ENCODE measurements around the gene GFRA1.
"Not testable (repeated sequence)": the region's sequence is repeated elsewhere in the genome, so short reads cannot be mapped to it uniquely, and the experiment has no call there.

The GFRA1 gene

DNA sequence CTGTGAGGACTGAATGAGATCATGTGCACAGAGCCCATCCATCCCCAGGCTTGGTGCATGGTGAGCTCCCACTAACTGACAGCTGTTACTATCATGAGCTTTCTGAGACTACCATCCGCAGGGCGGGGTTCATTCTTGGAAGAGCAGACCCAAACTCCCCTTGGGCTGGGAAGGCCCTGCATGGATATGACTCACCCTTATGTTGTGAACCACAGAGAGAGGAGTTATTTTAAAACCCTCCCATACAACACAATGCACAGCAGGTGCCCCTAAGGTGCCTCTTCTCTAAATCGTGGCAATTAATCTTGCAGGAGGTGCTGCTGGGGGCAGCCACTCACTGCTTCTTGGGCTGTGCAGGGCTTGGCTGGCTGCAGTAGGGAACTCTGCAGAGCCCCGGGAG lies 219.1 kb downstream of the GFRA1 start:
- Mint-ChIP-seq H3K27me3 (ENCODE audit: low read depth) (no peaks in the 10 kb centered on the region), H3K36me3 (ENCODE audit: low read depth) (no peaks in the 10 kb centered on the region), H3K4me3 (no peak overlapping the region), H3K27ac (peak overlapping the region in 1 of 3 experiments; percentile 64), H3K4me1 (peaks cover 75% of the 10 kb centered on the region), H3K9me3 (no peaks in the 10 kb centered on the region)
- TF ChIP-seq, protein P1, sequence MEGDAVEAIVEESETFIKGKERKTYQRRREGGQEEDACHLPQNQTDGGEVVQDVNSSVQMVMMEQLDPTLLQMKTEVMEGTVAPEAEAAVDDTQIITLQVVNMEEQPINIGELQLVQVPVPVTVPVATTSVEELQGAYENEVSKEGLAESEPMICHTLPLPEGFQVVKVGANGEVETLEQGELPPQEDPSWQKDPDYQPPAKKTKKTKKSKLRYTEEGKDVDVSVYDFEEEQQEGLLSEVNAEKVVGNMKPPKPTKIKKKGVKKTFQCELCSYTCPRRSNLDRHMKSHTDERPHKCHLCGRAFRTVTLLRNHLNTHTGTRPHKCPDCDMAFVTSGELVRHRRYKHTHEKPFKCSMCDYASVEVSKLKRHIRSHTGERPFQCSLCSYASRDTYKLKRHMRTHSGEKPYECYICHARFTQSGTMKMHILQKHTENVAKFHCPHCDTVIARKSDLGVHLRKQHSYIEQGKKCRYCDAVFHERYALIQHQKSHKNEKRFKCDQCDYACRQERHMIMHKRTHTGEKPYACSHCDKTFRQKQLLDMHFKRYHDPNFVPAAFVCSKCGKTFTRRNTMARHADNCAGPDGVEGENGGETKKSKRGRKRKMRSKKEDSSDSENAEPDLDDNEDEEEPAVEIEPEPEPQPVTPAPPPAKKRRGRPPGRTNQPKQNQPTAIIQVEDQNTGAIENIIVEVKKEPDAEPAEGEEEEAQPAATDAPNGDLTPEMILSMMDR (IDR thresholded peaks at IDR 0.05; ENCODE audit: unreplicated experiment in 3 of 3), result no peak

DNA sequence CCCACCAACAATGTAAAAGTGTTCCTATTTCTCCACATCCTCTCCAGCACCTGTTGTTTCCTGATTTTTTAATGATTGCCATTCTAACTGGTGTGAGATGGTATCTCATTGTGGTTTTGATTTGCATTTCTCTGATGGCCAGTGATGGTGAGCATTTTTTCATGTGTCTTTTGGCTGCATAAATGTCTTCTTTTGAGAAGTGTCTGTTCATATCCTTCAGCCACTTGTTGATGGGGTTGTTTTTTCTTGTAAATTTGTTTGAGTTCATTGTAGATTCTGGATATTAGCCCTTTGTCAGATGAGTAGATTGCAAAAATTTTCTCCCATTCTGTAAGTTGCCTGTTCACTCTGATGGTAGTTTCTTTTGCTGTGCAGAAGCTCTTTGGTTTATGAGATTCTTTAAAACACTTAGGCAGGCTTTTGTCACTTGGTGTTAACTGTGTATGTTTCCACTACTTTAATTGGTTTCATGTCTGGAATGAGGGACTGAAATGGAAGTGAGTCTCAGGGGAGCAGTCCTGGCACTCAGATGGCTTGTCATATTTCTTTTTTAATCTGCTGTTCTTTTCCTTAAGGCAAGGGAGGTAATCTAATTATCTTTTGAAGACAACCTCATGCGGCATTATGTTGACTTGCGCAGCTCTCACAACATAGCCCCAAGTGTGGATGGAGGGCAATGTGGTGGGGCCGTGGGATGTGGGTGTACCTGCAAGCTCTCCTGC lies 219.8 kb downstream of the GFRA1 start:
- H3K36me3 Mint-ChIP-seq (ENCODE audit: low read depth); H3K9me3 Mint-ChIP-seq; H3K4me3 Mint-ChIP-seq; H3K27me3 Mint-ChIP-seq (ENCODE audit: low read depth): not testable (repeated sequence)
- Mint-ChIP-seq H3K4me1 (peaks cover 70% of the 10 kb centered on the region), H3K27ac (peak overlapping the region in 1 of 3 experiments; percentile 64)

DNA sequence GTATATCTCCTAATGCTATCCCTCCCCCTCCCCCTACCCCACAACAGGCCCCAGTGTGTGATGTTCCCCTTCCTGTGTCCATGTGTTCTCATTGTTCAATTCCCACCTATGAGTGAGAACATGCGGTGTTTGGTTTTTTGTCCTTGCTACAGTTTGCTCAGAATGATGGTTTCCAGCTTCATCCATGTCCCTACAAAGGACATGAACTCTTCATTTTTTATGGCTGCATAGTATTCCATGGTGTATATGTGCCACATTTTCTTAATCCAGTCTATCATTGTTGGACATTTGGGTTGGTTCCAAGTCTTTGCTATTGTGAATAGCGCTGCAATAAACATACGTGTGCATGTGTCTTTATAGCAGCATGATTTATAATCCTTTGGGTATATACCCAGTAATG lies 220.5 kb downstream of the GFRA1 start:
- H3K4me1 Mint-ChIP-seq, result peaks cover 72% of the 10 kb centered on the region
- H3K4me3 Mint-ChIP-seq; H3K9me3 Mint-ChIP-seq; H3K27me3 Mint-ChIP-seq (ENCODE audit: low read depth); H3K27ac Mint-ChIP-seq; H3K36me3 Mint-ChIP-seq (ENCODE audit: low read depth): not testable (repeated sequence)

DNA sequence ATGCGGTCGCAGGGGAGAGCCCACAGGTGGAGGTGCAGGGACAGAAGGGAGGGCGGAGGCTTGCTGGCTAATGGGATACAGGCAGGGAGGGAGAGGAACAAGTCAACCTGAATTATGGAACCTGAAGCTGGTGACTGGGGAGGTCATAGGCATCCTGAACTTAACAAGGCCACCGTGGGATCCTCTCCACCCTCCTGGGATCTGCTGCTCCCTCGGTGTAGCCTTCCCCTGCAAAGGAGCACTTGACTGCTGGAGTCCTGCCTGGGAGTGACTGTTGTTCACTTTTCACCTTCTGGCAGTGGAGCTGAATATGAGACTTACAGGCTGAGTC lies 223.1 kb downstream of the GFRA1 start:
- TF ChIP-seq, protein P1 (IDR thresholded peaks at IDR 0.05; ENCODE audit: unreplicated experiment in 3 of 3), result no peak
- Mint-ChIP-seq H3K9me3 (no peaks in the 10 kb centered on the region), H3K4me1 (peaks cover 68% of the 10 kb centered on the region), H3K27me3 (ENCODE audit: low read depth) (peaks cover 4% of the 10 kb centered on the region), H3K36me3 (ENCODE audit: low read depth) (no peaks in the 10 kb centered on the region), H3K27ac (peak overlapping the region in 2 of 3 experiments; percentile 56 to 60), H3K4me3 (no peak overlapping the region)

DNA sequence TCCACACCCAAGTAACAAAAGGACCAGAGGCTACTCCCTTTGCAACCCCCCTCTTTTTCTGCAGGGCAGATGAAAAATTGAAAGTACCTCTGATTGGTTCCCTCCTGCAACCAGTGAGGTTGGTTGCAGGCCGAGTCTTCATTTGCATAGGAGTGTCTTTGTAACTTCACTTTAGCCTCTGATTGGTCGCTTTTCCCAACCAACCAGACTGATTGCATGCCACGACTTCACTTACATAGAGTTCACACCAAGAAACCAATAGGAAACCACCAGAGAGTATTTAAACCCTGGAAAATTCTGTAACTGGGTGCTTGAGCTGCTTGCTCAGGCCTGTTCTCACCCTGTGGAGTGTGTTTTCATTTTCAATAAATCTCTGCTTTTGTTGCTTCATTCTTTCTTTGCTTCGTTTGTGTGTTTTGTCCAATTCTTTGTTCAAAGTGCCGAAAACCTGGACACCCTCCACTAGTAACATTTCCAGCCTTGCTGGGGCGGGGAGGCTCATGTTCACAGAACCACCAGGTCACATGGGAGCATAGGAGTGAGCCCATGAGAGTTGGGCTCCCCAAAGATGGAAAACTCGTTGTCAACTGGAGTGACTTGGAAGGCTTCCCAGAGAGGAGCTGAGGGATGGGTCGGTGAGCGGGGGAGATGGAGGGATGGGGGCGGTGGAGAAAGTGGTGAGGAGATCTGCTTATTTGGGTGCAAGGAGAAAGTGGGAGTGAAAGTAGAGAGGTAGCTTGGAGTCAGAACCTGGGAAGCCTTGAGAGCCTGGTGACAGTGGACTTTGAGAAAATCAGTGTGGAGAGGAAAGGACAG lies 223.6 kb downstream of the GFRA1 start:
- Mint-ChIP-seq H3K27ac (peak overlapping the region in 2 of 3 experiments; percentile 56 to 60), H3K9me3 (no peaks in the 10 kb centered on the region), H3K4me3 (no peak overlapping the region), H3K4me1 (peaks cover 68% of the 10 kb centered on the region), H3K27me3 (ENCODE audit: low read depth) (peaks cover 4% of the 10 kb centered on the region), H3K36me3 (ENCODE audit: low read depth) (no peaks in the 10 kb centered on the region)
- TF ChIP-seq, protein P1 (IDR thresholded peaks at IDR 0.05; ENCODE audit: unreplicated experiment in 3 of 3), result no peak

DNA sequence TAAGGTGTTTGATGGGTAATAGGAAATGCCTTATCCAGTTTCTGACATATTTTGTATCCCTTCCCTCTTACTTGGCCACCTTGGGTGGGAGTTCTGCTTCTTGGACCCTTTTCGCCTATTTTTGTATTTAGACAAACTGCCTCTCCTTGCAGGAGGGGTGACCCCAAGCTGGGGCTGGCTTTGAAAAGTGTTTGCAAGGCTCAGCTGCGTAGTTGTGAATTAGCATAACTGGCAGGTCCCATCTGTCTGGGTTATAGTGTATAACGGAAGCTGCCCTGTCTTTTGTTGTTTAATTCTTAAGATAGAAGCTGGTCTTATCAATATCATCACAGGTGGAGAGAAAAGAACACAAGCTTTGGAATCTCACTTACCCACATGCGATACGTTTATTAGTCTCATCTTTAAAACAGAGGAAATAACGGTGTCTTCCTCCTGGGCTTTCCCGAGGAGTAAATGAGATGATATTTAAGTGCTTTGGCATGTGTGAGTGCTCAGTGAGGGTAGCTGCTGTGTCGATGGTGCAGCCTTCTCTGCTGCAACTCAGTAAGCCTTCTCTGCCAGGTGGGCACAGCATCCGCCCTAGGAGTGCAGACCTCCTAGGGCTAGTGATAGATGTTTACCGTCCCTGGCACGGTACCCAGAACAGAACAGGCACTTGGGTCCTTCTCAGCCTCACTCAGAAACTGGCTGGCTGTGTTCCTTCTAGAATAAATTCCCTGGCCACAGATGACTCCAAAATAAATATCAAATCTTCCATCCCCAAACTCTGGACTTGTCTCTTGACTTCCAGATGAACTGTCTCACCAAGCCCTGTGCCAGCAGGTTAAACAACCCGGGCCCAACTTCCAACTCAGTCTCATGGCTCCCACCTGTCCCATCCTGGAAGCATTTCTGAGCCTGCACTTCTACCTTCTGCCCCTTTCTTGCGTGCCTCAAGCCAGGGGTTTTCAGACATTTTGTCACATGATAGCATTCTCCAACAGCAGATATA lies 227.3 kb downstream of the GFRA1 start:
- Mint-ChIP-seq H3K9me3 (peaks cover 6% of the 10 kb centered on the region), H3K4me1 (peaks cover 56% of the 10 kb centered on the region), H3K36me3 (ENCODE audit: low read depth) (no peaks in the 10 kb centered on the region), H3K4me3 (no peak overlapping the region), H3K27me3 (ENCODE audit: low read depth) (peaks cover 4% of the 10 kb centered on the region), H3K27ac (peak overlapping the region in 1 of 3 experiments; percentile 41)
- TF ChIP-seq, protein P1 (IDR thresholded peaks at IDR 0.05; ENCODE audit: unreplicated experiment in 3 of 3), result no peak

Data from nephron (organoid).